Measurements from ENCODE around the gene MRPS2. TPM values are rescaled to one million over a fixed set of nuclear protein-coding genes. Genes with fewer than 3 reads are reported as not detected.
"Not testable (repeated sequence)": the region's sequence is repeated elsewhere in the genome, so short reads cannot be mapped to it uniquely, and the experiment has no call there.

Gene MRPS2
- total and polyA plus RNA-seq, 12 donors, result 28.6 to 82.9 (median 47.8) TPM

DNA sequence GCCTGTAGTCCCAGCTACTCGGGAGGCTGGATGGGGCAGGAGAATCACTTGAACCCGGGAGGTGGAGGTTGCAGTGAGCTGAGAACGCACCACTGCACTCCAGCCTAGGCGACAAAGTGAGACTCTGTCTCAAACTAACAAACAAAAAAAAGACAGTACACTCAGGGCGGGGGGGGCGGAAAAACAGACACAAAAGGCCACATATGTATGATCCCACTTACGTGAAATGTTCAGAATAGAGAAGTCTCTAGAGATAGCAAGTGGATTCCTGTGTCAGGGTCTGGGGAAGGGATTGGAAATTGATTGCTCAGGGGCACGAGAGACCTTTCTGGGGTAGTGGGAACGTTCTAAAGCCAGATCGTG, 11.7 kb downstream of the MRPS2 start:
- TF ChIP-seq, protein P1, sequence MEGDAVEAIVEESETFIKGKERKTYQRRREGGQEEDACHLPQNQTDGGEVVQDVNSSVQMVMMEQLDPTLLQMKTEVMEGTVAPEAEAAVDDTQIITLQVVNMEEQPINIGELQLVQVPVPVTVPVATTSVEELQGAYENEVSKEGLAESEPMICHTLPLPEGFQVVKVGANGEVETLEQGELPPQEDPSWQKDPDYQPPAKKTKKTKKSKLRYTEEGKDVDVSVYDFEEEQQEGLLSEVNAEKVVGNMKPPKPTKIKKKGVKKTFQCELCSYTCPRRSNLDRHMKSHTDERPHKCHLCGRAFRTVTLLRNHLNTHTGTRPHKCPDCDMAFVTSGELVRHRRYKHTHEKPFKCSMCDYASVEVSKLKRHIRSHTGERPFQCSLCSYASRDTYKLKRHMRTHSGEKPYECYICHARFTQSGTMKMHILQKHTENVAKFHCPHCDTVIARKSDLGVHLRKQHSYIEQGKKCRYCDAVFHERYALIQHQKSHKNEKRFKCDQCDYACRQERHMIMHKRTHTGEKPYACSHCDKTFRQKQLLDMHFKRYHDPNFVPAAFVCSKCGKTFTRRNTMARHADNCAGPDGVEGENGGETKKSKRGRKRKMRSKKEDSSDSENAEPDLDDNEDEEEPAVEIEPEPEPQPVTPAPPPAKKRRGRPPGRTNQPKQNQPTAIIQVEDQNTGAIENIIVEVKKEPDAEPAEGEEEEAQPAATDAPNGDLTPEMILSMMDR (IDR thresholded peaks at IDR 0.05), result no peak

DNA sequence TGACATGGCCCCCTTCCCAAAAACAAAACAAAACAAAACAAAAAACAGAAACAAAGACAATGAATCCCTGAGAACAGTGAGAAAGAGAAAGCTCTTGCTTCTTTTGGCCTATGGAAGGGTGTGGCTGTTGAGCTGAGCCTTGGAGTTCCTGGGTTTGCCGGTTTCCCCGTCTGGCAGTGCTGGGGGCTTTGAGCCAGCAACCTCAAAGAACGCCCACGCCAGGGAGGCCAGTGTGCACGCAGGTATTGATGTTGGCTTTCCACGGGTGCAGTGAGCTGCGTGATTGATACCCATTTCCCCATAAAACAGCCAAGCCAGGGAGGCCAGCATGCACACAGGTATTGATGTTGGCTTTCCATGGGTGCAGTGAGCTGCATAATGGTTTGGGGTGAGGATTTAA, 12.4 kb downstream of the MRPS2 start:
- DNase-seq, result no peak
- WGBS, 2 donors, result 66 to 67% methylated on average over 7 of the region's 7 CpGs
- TF ChIP-seq, protein P1 (IDR thresholded peaks at IDR 0.05), result no peak
- Histone ChIP-seq H3K4me1 (peaks cover 0 to 7% (median 0%) of the 10 kb centered on the region in 9 donors), H3K36me3 (no peaks in the 10 kb centered on the region), H3K27me3 (peaks cover 0 to 3% (median 0%) of the 10 kb centered on the region in 7 donors), H3K27ac (no peak overlapping the region), H3K9me3 (peaks cover 0 to 21% (median 12%) of the 10 kb centered on the region in 11 donors), H3K4me3 (no peak overlapping the region)
- intact Hi-C loops (cut with DNase I), result no loop called here
- peak in 3 of 8 donors; percentile 22 to 39 (median 33) for ATAC-seq

More for the DNA sequence above, 11.7 kb downstream of the MRPS2 start:
- Histone ChIP-seq H3K9me3 (peaks cover 0 to 21% (median 12%) of the 10 kb centered on the region in 11 donors), H3K36me3 (no peaks in the 10 kb centered on the region), H3K27ac (no peak overlapping the region), H3K4me1 (peaks cover 0 to 7% (median 0%) of the 10 kb centered on the region in 9 donors), H3K4me3 (no peak overlapping the region), H3K27me3 (peaks cover 0 to 3% (median 0%) of the 10 kb centered on the region in 7 donors)
- 80 to 83% methylated on average over 10 of the region's 10 CpGs for WGBS, 2 donors
- ATAC-seq (no peak), DNase-seq (no peak)
- intact Hi-C loops (cut with DNase I), result no loop called here

DNA sequence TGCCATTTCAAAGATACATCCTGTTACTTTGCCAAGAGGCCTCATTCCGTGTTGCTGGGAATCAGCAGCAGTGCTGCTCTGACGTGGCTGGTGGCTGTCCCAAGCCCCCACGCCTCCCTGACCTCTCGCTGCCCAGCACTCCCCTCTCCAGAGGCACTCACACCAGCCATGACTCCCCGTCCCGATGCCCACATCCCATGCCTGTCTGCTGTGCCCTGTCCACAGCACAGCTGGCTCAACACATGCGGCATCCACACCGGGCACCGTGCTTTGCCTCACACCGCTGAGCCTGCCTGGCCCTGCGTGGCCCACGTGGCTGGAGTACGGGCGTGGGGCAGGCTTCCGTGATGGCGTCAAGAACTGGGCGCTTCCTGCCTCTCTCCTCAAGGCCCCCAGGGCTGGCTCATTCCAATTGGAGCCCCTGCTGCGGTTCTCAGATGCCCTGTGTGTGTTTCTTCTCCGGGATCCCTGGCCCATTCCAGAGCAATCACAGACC, 12.9 kb downstream of the MRPS2 start:
- peaks cover 0 to 7% (median 0%) of the 10 kb centered on the region in 9 donors for H3K4me1 ChIP-seq
- H3K27me3 ChIP-seq, result peaks cover 0 to 3% (median 0%) of the 10 kb centered on the region in 7 donors
- intact Hi-C loops (cut with DNase I), result no loop called here
- DNase-seq, result peak in 1 of 2 donors; percentile 2
- peaks cover 0 to 19% (median 12%) of the 10 kb centered on the region in 11 donors for H3K9me3 ChIP-seq
- H3K36me3 ChIP-seq, result no peaks in the 10 kb centered on the region
- whole genome bisulfite sequencing, 2 donors, result 83 to 85% methylated on average over 18 to 19 of the region's 19 CpGs
- TF ChIP-seq, protein P1 (IDR thresholded peaks at IDR 0.05), result no peak
- no peak overlapping the region for H3K27ac ChIP-seq
- no peak overlapping the region for H3K4me3 ChIP-seq
- peak in 3 of 8 donors; percentile 20 to 66 (median 24) for ATAC-seq

DNA sequence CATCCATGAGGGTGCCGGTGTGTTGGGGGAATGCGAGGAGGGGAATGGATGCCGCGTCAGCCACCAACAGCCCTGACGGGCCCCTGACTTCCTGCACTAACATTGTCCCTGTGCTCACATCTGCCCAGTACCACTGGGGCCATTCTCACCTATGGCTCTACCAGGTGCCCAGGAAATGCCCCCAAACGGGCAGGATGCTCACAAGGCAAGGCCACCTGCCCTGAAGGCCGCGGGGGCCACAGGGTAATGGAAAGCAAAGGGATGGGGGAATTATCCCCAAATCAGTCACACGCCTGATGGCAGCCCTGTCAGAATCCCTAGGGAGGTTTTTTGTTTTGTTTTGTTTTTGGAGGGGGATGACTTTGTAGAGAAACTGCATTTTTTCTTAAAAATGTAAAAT, 13.4 kb downstream of the MRPS2 start:
- DNase-seq; ATAC-seq; H3K27me3 ChIP-seq; H3K4me3 ChIP-seq; H3K4me1 ChIP-seq; intact Hi-C loops (cut with DNase I); H3K36me3 ChIP-seq; H3K27ac ChIP-seq: not testable (repeated sequence)
- peaks cover 0 to 15% (median 8%) of the 10 kb centered on the region in 11 donors for H3K9me3 ChIP-seq
- 88% methylated on average over 9 of the region's 9 CpGs for WGBS, 2 donors

DNA sequence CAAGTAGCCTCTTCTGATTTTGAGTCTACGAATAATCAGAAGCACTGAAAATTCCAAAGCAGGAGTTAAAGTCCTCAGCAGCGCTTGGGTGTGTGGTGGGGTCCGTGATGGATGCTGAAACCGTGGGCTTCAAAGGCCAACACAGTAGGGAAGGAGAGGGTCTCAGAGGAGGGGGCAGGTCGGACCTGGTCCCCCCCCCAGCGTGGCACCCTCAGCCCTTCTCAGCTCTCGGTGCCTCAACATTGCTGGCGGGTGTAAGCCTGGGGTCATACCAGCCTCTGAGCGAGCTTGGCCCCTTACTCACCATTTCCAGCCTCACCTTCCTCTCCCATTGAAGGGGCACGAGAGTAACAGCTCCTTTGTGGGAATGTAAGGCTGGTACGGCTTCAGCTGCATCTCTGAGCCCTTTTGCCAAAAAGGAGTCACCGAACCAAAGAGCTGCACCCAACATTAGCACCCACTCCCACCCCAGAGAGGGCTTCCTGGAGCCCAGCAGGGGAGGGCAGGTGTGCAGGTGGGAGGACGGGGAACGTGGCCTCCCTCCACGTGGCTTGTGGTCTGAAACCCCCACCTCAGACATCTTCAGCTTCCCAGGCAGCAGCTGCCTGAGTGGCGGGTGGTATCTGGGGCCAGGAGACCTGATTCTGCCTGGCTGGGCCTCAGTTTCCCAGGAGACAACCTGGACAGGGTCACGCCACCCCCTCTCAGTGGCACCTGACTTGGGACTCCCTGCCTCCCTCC, 14.0 kb downstream of the MRPS2 start:
- 85% methylated on average over 16 to 17 of the region's 17 CpGs for WGBS, 2 donors
- no peaks in the 10 kb centered on the region for H3K36me3 ChIP-seq
- TF ChIP-seq, protein P1 (IDR thresholded peaks at IDR 0.05), result no peak
- intact Hi-C loops (cut with DNase I), result no loop called here
- no peak for ATAC-seq
- H3K4me3 ChIP-seq, result no peak overlapping the region
- peaks cover 0 to 9% (median 2%) of the 10 kb centered on the region in 11 donors for H3K9me3 ChIP-seq
- H3K27ac ChIP-seq, result no peak overlapping the region
- DNase-seq, result no peak
- peaks cover 0 to 7% (median 0%) of the 10 kb centered on the region in 9 donors for H3K4me1 ChIP-seq
- H3K27me3 ChIP-seq, result peaks cover 0 to 3% (median 0%) of the 10 kb centered on the region in 7 donors

Data from heart right ventricle (tissue), 16 donors.